ENCODE measurements around the gene ZNF837. TPM values are rescaled to one million over a fixed set of nuclear protein-coding genes. Genes with fewer than 3 reads are reported as not detected.
A peak's percentile ranks its signal among the peaks of the same experiment; 100 is the strongest.

The ZNF837 gene
- total and polyA plus RNA-seq, 2 of the 13 experiments (the other 11 are each of a cell fraction or from before 2014, with no cell fraction given), result 0.29 to 1.3 TPM

DNA sequence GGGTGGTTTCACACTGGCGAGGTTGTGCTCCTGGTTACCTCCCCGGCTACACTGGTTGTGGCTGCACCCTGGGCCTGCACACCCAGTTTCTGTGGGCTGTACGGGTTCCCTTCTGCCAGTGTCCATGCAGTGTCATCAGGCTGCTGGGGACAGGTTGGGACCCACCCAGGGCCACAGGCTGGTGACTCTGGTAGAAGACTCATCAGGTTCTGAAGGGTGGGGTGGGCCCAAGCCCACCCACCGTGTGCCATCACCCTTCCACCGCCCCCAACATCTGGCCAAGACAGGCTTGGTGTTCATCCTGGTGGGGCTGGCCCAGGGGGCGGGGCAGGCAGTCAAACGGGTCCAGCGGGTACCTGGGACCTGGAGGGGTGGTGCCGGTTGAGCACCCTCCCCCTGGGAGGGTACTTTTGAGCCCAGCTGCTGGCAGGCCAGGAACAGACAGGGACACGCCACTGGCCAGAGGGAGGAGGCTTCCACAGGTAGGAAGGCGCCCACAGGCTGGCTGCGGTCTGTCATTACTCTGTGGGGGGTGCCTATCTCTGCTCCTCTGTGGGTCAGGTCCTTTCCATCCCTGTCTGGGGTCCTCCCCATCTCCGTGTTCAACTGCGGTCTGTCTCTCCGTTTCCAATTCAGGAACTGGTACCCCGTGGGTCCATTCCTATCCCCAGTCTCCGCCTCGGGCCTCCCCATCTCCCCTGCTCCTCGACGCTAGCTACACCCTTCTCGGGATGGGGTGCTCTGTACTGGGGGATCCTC, 14.6 kb upstream of the ZNF837 start, which contains the start of gene RNF225 (continued):
- TF ChIP-seq ZNF749 (CRISPR knock-in tag; IDR thresholded peaks at IDR 0.05; ENCODE audit: borderline replicate concordance), result no peak
- TF ChIP-seq RFX3 (CRISPR knock-in tag; IDR thresholded peaks at IDR 0.05), result no peak
- TF ChIP-seq, protein P1, sequence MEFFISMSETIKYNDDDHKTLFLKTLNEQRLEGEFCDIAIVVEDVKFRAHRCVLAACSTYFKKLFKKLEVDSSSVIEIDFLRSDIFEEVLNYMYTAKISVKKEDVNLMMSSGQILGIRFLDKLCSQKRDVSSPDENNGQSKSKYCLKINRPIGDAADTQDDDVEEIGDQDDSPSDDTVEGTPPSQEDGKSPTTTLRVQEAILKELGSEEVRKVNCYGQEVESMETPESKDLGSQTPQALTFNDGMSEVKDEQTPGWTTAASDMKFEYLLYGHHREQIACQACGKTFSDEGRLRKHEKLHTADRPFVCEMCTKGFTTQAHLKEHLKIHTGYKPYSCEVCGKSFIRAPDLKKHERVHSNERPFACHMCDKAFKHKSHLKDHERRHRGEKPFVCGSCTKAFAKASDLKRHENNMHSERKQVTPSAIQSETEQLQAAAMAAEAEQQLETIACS (CRISPR knock-in tag; IDR thresholded peaks at IDR 0.05), result no peak
- TF ChIP-seq, protein P2, sequence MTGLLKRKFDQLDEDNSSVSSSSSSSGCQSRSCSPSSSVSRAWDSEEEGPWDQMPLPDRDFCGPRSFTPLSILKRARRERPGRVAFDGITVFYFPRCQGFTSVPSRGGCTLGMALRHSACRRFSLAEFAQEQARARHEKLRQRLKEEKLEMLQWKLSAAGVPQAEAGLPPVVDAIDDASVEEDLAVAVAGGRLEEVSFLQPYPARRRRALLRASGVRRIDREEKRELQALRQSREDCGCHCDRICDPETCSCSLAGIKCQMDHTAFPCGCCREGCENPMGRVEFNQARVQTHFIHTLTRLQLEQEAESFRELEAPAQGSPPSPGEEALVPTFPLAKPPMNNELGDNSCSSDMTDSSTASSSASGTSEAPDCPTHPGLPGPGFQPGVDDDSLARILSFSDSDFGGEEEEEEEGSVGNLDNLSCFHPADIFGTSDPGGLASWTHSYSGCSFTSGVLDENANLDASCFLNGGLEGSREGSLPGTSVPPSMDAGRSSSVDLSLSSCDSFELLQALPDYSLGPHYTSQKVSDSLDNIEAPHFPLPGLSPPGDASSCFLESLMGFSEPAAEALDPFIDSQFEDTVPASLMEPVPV (CRISPR knock-in tag; IDR thresholded peaks at IDR 0.05), result no peak
- 0 out of 2 replicates have a peak, but pooled peaks have one; percentile 47 for TF ChIP-seq ZNF615 (CRISPR knock-in tag; IDR thresholded peaks at IDR 0.05; ENCODE audit: borderline replicate concordance)
- no peak for TF ChIP-seq HOXA3 (CRISPR knock-in tag; IDR thresholded peaks at IDR 0.05)
- no peak for TF ChIP-seq BORCS8-MEF2B (CRISPR knock-in tag; IDR thresholded peaks at IDR 0.05)
- no peak for TF ChIP-seq HOXA9 (CRISPR knock-in tag; IDR thresholded peaks at IDR 0.05; ENCODE audit: borderline replicate concordance)
- no peak for TF ChIP-seq HMG20A (CRISPR knock-in tag; IDR thresholded peaks at IDR 0.05; ENCODE audit: borderline replicate concordance)
- no peak for TF ChIP-seq NCOA2 (CRISPR knock-in tag; IDR thresholded peaks at IDR 0.05)
- peak; percentile 48 for TF ChIP-seq KDM2A (CRISPR knock-in tag; IDR thresholded peaks at IDR 0.05; ENCODE audit: borderline replicate concordance, low read depth)
- TF ChIP-seq ZFP62 (CRISPR knock-in tag; IDR thresholded peaks at IDR 0.05), result no peak
- TF ChIP-seq ZNF670 (CRISPR knock-in tag; IDR thresholded peaks at IDR 0.05; ENCODE audit: borderline replicate concordance), result no peak
- no peak for TF ChIP-seq NAIF1 (CRISPR knock-in tag; IDR thresholded peaks at IDR 0.05; ENCODE audit: borderline replicate concordance)
- 0 out of 2 replicates have a peak, but pooled peaks have one; percentile 31 for TF ChIP-seq ZNF589 (CRISPR knock-in tag; conservative IDR thresholded peaks at IDR 0.05)
- TF ChIP-seq, protein P3, sequence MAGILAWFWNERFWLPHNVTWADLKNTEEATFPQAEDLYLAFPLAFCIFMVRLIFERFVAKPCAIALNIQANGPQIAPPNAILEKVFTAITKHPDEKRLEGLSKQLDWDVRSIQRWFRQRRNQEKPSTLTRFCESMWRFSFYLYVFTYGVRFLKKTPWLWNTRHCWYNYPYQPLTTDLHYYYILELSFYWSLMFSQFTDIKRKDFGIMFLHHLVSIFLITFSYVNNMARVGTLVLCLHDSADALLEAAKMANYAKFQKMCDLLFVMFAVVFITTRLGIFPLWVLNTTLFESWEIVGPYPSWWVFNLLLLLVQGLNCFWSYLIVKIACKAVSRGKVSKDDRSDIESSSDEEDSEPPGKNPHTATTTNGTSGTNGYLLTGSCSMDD (CRISPR knock-in tag; IDR thresholded peaks at IDR 0.05), result no peak
- TF ChIP-seq, protein P4, sequence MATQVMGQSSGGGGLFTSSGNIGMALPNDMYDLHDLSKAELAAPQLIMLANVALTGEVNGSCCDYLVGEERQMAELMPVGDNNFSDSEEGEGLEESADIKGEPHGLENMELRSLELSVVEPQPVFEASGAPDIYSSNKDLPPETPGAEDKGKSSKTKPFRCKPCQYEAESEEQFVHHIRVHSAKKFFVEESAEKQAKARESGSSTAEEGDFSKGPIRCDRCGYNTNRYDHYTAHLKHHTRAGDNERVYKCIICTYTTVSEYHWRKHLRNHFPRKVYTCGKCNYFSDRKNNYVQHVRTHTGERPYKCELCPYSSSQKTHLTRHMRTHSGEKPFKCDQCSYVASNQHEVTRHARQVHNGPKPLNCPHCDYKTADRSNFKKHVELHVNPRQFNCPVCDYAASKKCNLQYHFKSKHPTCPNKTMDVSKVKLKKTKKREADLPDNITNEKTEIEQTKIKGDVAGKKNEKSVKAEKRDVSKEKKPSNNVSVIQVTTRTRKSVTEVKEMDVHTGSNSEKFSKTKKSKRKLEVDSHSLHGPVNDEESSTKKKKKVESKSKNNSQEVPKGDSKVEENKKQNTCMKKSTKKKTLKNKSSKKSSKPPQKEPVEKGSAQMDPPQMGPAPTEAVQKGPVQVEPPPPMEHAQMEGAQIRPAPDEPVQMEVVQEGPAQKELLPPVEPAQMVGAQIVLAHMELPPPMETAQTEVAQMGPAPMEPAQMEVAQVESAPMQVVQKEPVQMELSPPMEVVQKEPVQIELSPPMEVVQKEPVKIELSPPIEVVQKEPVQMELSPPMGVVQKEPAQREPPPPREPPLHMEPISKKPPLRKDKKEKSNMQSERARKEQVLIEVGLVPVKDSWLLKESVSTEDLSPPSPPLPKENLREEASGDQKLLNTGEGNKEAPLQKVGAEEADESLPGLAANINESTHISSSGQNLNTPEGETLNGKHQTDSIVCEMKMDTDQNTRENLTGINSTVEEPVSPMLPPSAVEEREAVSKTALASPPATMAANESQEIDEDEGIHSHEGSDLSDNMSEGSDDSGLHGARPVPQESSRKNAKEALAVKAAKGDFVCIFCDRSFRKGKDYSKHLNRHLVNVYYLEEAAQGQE (IDR thresholded peaks at IDR 0.05; ENCODE audit: borderline replicate concordance in 1 of 2, low read depth in 1 of 2, low read length in 2 of 2), result no peak
- TF ChIP-seq, protein P5, sequence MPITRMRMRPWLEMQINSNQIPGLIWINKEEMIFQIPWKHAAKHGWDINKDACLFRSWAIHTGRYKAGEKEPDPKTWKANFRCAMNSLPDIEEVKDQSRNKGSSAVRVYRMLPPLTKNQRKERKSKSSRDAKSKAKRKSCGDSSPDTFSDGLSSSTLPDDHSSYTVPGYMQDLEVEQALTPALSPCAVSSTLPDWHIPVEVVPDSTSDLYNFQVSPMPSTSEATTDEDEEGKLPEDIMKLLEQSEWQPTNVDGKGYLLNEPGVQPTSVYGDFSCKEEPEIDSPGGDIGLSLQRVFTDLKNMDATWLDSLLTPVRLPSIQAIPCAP (CRISPR knock-in tag; IDR thresholded peaks at IDR 0.05; ENCODE audit: low read depth), result no peak
- TF ChIP-seq SRF (IDR thresholded peaks at IDR 0.05; ENCODE audit: low read depth, low read length), result no peak
- TF ChIP-seq ZNF556 (CRISPR knock-in tag; IDR thresholded peaks at IDR 0.05; ENCODE audit: borderline replicate concordance), result no peak
